H9 (cell line): ENCODE measurements around the gene RDM1. TPM values are rescaled to one million over a fixed set of nuclear protein-coding genes. Genes with fewer than 3 reads are reported as not detected.

Experiments
- DNase-seq: peaks from one replicate; pipeline ENCODE4 v3.0.0-alpha.2; 2017
- H2AFZ ChIP-seq: one replicate; pipeline ENCODE4 v1.6.1; 2013; ENCODE audit warnings: mild to moderate bottlenecking, low read length, control low read depth, moderate library complexity
- H2AK5ac ChIP-seq: 2 replicates; pipeline ENCODE4 v1.6.1; 2013; ENCODE audit warnings: low read length, control low read depth, mixed read lengths; ENCODE audit not compliant: insufficient read length
- H2BK120ac ChIP-seq: one replicate; pipeline ENCODE4 v1.6.1; 2013; ENCODE audit warnings: low read depth, mild to moderate bottlenecking, low read length, control low read depth, inconsistent platforms; ENCODE audit not compliant: poor library complexity, severe bottlenecking
- H2BK12ac ChIP-seq: 2 replicates; pipeline ENCODE4 v1.6.1; 2013; ENCODE audit warnings: low read length, control low read depth, mixed read lengths, low read depth; ENCODE audit not compliant: insufficient read length
- H2BK15ac ChIP-seq: 2 replicates; pipeline ENCODE4 v1.6.1; 2013; ENCODE audit warnings: low read depth, low read length, control low read depth
- H2BK20ac ChIP-seq: one replicate; pipeline ENCODE4 v1.6.1; 2013; ENCODE audit warnings: low read depth, mild to moderate bottlenecking, low read length, control low read depth, inconsistent platforms; ENCODE audit not compliant: poor library complexity, severe bottlenecking
- H2BK5ac ChIP-seq: 2 replicates; pipeline ENCODE4 v1.6.1; 2013; ENCODE audit warnings: low read length, control low read depth, mixed read lengths; ENCODE audit not compliant: insufficient read length
- H3K14ac ChIP-seq: 2 replicates; pipeline ENCODE4 v1.6.1; 2013; ENCODE audit warnings: low read length, control low read depth; ENCODE audit not compliant: insufficient read depth
- H3K18ac ChIP-seq: 2 replicates; pipeline ENCODE4 v1.6.1; 2013; ENCODE audit warnings: low read depth, mild to moderate bottlenecking, mixed read lengths, low read length, control low read depth; ENCODE audit not compliant: insufficient read length
- H3K23ac ChIP-seq: 2 replicates; pipeline ENCODE4 v1.6.1; 2013; ENCODE audit warnings: low read length, control low read depth, mixed read lengths, low read depth; ENCODE audit not compliant: insufficient read length
- H3K23me2 ChIP-seq: 2 replicates; pipeline ENCODE4 v1.6.1; 2013; ENCODE audit warnings: low read depth, mild to moderate bottlenecking, mixed read lengths, low read length, control low read depth; ENCODE audit not compliant: insufficient read length, poor library complexity, severe bottlenecking
- H3K27ac ChIP-seq: 2 replicates; pipeline ENCODE4 v1.5.1; 2013; ENCODE audit warnings: low read length, control low read depth, mixed read lengths, low read depth; ENCODE audit not compliant: insufficient read length
- H3K27me3 ChIP-seq: 2 replicates; pipeline ENCODE4 v1.6.1; 2013; ENCODE audit warnings: low read length, control low read depth, inconsistent platforms; ENCODE audit not compliant: insufficient read depth
- H3K4ac ChIP-seq: 2 replicates; pipeline ENCODE4 v1.6.1; 2013; ENCODE audit warnings: low read depth, mild to moderate bottlenecking, control low read depth, inconsistent platforms, low read length, moderate library complexity
- H3K4me1 ChIP-seq: 2 replicates; pipeline ENCODE4 v1.6.1; 2013; ENCODE audit warnings: low read length, control low read depth, inconsistent platforms; ENCODE audit not compliant: insufficient read depth
- H3K4me2 ChIP-seq: 2 replicates; pipeline ENCODE4 v1.6.1; 2013; ENCODE audit warnings: low read length, control low read depth, mixed read lengths; ENCODE audit not compliant: insufficient read length, insufficient read depth
- H3K56ac ChIP-seq: 2 replicates; pipeline ENCODE4 v1.6.1; 2013; ENCODE audit warnings: low read depth, mild to moderate bottlenecking, mixed read lengths, low read length, control low read depth; ENCODE audit not compliant: insufficient read length
- H3K79me1 ChIP-seq: 2 replicates; pipeline ENCODE4 v1.6.1; 2013; ENCODE audit warnings: low read depth, mild to moderate bottlenecking, moderate library complexity, low read length, control low read depth, inconsistent platforms; ENCODE audit not compliant: insufficient read depth, poor library complexity, severe bottlenecking
- H3K79me2 ChIP-seq: 2 replicates; pipeline ENCODE4 v1.6.1; 2013; ENCODE audit warnings: low read length, control low read depth, inconsistent platforms; ENCODE audit not compliant: insufficient read depth
- H3K9ac ChIP-seq: 2 replicates; pipeline ENCODE4 v1.6.1; 2013; ENCODE audit warnings: low read length, control low read depth, mixed read lengths; ENCODE audit not compliant: insufficient read length; ENCODE audit errors: extremely low read depth
- H3K9me3 ChIP-seq: one replicate; pipeline ENCODE4 v1.6.1; 2013; ENCODE audit warnings: low read depth, low read length, inconsistent platforms; ENCODE audit not compliant: control insufficient read depth
- H3T11ph ChIP-seq: one replicate; pipeline ENCODE4 v1.6.1; 2013; ENCODE audit warnings: mild to moderate bottlenecking, low read length, control low read depth, inconsistent platforms
- H4K20me1 ChIP-seq: one replicate; pipeline ENCODE4 v1.6.1; 2013; ENCODE audit not compliant: control insufficient read depth, insufficient read length, insufficient read depth
- H4K5ac ChIP-seq: 2 replicates; pipeline ENCODE4 v1.6.1; 2013; ENCODE audit warnings: low read depth, mild to moderate bottlenecking, mixed read lengths, low read length, control low read depth; ENCODE audit not compliant: insufficient read length
- H4K8ac ChIP-seq: replicated peaks from 2 replicates; pipeline ENCODE4 v1.6.1; 2013; ENCODE audit warnings: low read length, control low read depth, mixed read lengths, low read depth; ENCODE audit not compliant: insufficient read length
- H4K91ac ChIP-seq: 2 replicates; pipeline ENCODE4 v1.6.1; 2013; ENCODE audit warnings: low read depth, mild to moderate bottlenecking, moderate library complexity, mixed read lengths, low read length, control low read depth; ENCODE audit not compliant: insufficient read length
- H3K27ac Mint-ChIP-seq, 3 experiments: 2 replicates in 2 of 3; 3 replicates in 1 of 3; pipeline ENCODE4 v1.8.0; 2020 to 2021; ENCODE audit warnings: mixed read lengths in 3 of 3, mild to moderate bottlenecking in 1 of 3, moderate library complexity in 1 of 3
- H3K27me3 Mint-ChIP-seq: 2 replicates; pipeline ENCODE4 v1.8.0; 2021; ENCODE audit warnings: low read depth, mild to moderate bottlenecking, moderate library complexity, mixed read lengths
- H3K36me3 Mint-ChIP-seq, 3 experiments: 2 replicates in 2 of 3; 3 replicates in 1 of 3; pipeline ENCODE4 v1.8.0; 2020 to 2021; ENCODE audit warnings: low read depth in 3 of 3, mixed read lengths in 3 of 3; ENCODE audit not compliant: insufficient read depth in 1 of 3
- H3K4me1 Mint-ChIP-seq, 2 experiments: 2 replicates each; pipeline ENCODE4 v1.8.0; 2020; ENCODE audit warnings: mixed read lengths in 2 of 2
- H3K4me3 Mint-ChIP-seq, 2 experiments: 2 replicates in 1 of 2; 3 replicates in 1 of 2; pipeline ENCODE4 v1.8.0; 2020 to 2021; ENCODE audit warnings: mild to moderate bottlenecking in 2 of 2, mixed read lengths in 2 of 2, moderate library complexity in 1 of 2
- H3K9me3 Mint-ChIP-seq, 2 experiments: 2 replicates in 1 of 2; 3 replicates in 1 of 2; pipeline ENCODE4 v1.8.0; 2020; ENCODE audit warnings: mild to moderate bottlenecking in 2 of 2, mixed read lengths in 2 of 2, moderate library complexity in 1 of 2
- CTCF ChIP-seq: fragments of 200-600 bp; sonication (generic); conservative IDR thresholded peaks from 3 replicates; pipeline ENCODE4 v1.8.0; 2021; ENCODE audit warnings: antibody characterized with exemption, mild to moderate bottlenecking
- WGBS: extraction: QIAGEN DNeasy Blood & Tissue Kit; methylation state at CpG from one replicate; pipeline ENCODE4 v1.1.7; 2013; ENCODE audit warnings: missing lambda C conversion rate, low lambda C conversion rate, mixed read lengths; ENCODE audit not compliant: insufficient read length; ENCODE audit errors: extremely low coverage; 5-methylcytosine and 5-hydroxymethylcytosine counted together
- total RNA-seq: library from RNA; stranded (reverse); gene quantifications from 2 replicates; pipeline ENCODE4 v1.2.1, GENCODE V29; 2021

The RDM1 gene
- total RNA-seq, 1 experiment from 2014 or later: 9.0 TPM

GRCh38 chr17:35889818-35890773 lies 40.5 kb downstream of the RDM1 start:
- no peaks in the 10 kb centered on the region for H3K23me2 ChIP-seq
- no CpG with 5 or more reads among the region's 2 CpGs for WGBS
- no peak overlapping the region for H2AK5ac ChIP-seq
- no peak for TF ChIP-seq CTCF
- H3T11ph ChIP-seq: no peak overlapping the region
- no peak overlapping the region for H2BK120ac ChIP-seq
- H2AFZ ChIP-seq: no peak overlapping the region
- no peaks in the 10 kb centered on the region for H3K79me1 ChIP-seq
- H3K14ac ChIP-seq: no peak overlapping the region
- H3K27me3 ChIP-seq: no peaks in the 10 kb centered on the region
- H3K4me2 ChIP-seq: no peak overlapping the region
- H3K4ac ChIP-seq: no peak overlapping the region
- H3K4me1 ChIP-seq: peaks cover 2% of the 10 kb centered on the region; the same call in 1 of the 2 replicates
- no peak overlapping the region for H4K8ac ChIP-seq
- H3K23ac ChIP-seq: no peak overlapping the region
- no peak overlapping the region for H3K27ac ChIP-seq
- no peaks in the 10 kb centered on the region for H3K27me3 Mint-ChIP-seq
- H2BK12ac ChIP-seq: no peak overlapping the region
- no peak overlapping the region for H3K9ac ChIP-seq
- no peak overlapping the region for H3K4me3 Mint-ChIP-seq
- H3K36me3 Mint-ChIP-seq: no peaks in the 10 kb centered on the region
- H4K5ac ChIP-seq: no peak overlapping the region
- no peak overlapping the region for H2BK5ac ChIP-seq
- H3K9me3 ChIP-seq: no peaks in the 10 kb centered on the region
- no peak overlapping the region for H4K91ac ChIP-seq
- H3K9me3 Mint-ChIP-seq: no peaks in the 10 kb centered on the region
- no peak overlapping the region for H3K18ac ChIP-seq
- no peak overlapping the region for H2BK20ac ChIP-seq
- H3K79me2 ChIP-seq: no peaks in the 10 kb centered on the region
- peak overlapping the region in 2 of 3 experiments; percentile 44 to 52; a peak in 2 of 7 replicates for H3K27ac Mint-ChIP-seq
- H4K20me1 ChIP-seq: no peaks in the 10 kb centered on the region
- no peak for DNase-seq
- peaks cover 15 to 20% of the 10 kb centered on the region in 2 experiments for H3K4me1 Mint-ChIP-seq
- no peak overlapping the region for H2BK15ac ChIP-seq
- no peak overlapping the region for H3K56ac ChIP-seq
